HFFc6 (cell line): ENCODE measurements around the gene ADAMTS10. TPM values are rescaled to one million over a fixed set of nuclear protein-coding genes. Genes with fewer than 3 reads are reported as not detected.

Experiments
- DNase-seq: peaks from one replicate; pipeline ENCODE4 v3.0.0-alpha.2; 2018
- H3K27ac Mint-ChIP-seq: 2 replicates; pipeline ENCODE4 v1.8.0; 2020; ENCODE audit warnings: mild to moderate bottlenecking, mixed read lengths
- H3K27me3 Mint-ChIP-seq: 2 replicates; pipeline ENCODE4 v1.8.0; 2021; ENCODE audit warnings: mild to moderate bottlenecking, moderate library complexity, mixed read lengths; ENCODE audit not compliant: insufficient read depth
- H3K36me3 Mint-ChIP-seq: 2 replicates; pipeline ENCODE4 v1.8.0; 2021; ENCODE audit warnings: low read depth, mixed read lengths
- H3K4me1 Mint-ChIP-seq: 2 replicates; pipeline ENCODE4 v1.8.0; 2020; ENCODE audit warnings: low read depth, mixed read lengths
- H3K4me3 Mint-ChIP-seq: 2 replicates; pipeline ENCODE4 v1.8.0; 2020; ENCODE audit warnings: mild to moderate bottlenecking, moderate library complexity, mixed read lengths
- H3K9me3 Mint-ChIP-seq: 2 replicates; pipeline ENCODE4 v1.8.0; 2020; ENCODE audit warnings: mild to moderate bottlenecking, mixed read lengths
- CTCF ChIP-seq: fragments of 200-600 bp; sonication (generic); IDR thresholded peaks from 2 replicates; pipeline ENCODE4 v1.5.0; 2021; ENCODE audit warnings: antibody characterized with exemption, mild to moderate bottlenecking
- total RNA-seq, 6 experiments: library from RNA; stranded (reverse); fragmentation: NEBNext Ultra II Directional; extraction: Animal tissue kit (Norgen Biotek cat#: 25700); gene quantifications; 2 replicates in 1 of 6; 3 replicates in 5 of 6; pipeline ENCODE4 v1.2.3, GENCODE V29; 2021

ADAMTS10 gene
- total RNA-seq, 6 experiments from 2014 or later = 0.78 to 2.1 (median 1.5) TPM

DNA sequence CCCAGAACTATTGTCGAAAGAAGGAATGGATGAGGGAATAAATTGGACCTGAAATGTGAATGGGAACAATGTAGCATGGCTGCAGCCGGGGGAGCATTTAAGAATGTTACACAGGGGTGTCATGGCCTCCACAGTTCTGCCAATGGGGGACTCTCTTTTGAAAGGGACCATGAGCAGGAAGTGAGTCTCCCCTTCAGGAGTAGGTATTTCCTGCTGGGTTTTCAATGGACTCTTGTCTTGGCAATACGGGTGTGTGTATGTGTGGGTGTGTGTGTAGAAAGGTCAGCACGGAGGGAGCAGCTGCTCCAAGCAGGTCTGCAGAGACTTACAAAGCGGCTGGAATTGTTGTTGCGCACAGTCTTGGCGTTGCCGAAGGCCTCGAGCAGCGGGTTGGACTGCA is 57.7 kb downstream of the ADAMTS10 start:
- Mint-ChIP-seq H3K36me3 (no peaks in the 10 kb centered on the region), H3K4me1 (no peaks in the 10 kb centered on the region), H3K27me3 (peaks cover 1% of the 10 kb centered on the region; the same call in 1 of the 2 replicates), H3K9me3 (no peaks in the 10 kb centered on the region), H3K27ac (no peak overlapping the region), H3K4me3 (no peak overlapping the region)
- TF ChIP-seq CTCF = no peak
- peak; percentile 10 for DNase-seq

GRCh38 chr19:8550070-8550469 is 60.4 kb downstream of the ADAMTS10 start:
- no peak for DNase-seq
- H3K4me3 Mint-ChIP-seq = no peak overlapping the region
- no peaks in the 10 kb centered on the region for H3K4me1 Mint-ChIP-seq
- no peak overlapping the region for H3K27ac Mint-ChIP-seq
- H3K36me3 Mint-ChIP-seq = no peaks in the 10 kb centered on the region
- TF ChIP-seq CTCF = no peak
- no peaks in the 10 kb centered on the region; the same call in 1 of the 2 replicates for H3K27me3 Mint-ChIP-seq
- no peaks in the 10 kb centered on the region for H3K9me3 Mint-ChIP-seq

DNA sequence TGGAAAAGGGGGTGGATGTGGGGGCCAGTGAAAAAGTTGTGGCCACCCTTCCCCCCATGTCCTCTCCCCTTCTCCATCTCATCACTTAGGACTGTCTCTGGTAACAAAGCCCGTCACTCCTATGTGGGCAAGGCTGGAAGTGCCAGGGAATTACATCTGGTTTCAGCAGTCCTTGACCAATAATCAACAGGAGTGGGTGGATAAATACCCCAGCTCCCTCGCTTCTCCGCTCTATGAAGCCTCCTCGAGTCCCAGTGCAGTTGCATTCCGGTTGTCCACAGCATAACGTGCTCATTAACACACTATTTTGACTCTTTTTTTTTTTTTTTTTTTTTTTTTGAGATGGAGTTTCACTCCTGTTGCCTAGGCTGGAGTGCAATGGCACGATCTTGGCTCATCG is 64.8 kb downstream of the ADAMTS10 start:
- Mint-ChIP-seq H3K27ac (no peak overlapping the region), H3K27me3 (no peaks in the 10 kb centered on the region), H3K9me3 (no peaks in the 10 kb centered on the region), H3K4me3 (no peak overlapping the region), H3K4me1 (no peaks in the 10 kb centered on the region), H3K36me3 (no peaks in the 10 kb centered on the region)
- DNase-seq = no peak
- TF ChIP-seq CTCF = no peak

- Mint-ChIP-seq H3K27ac (no peak overlapping the region), H3K4me1 (no peaks in the 10 kb centered on the region), H3K9me3 (no peaks in the 10 kb centered on the region), H3K36me3 (no peaks in the 10 kb centered on the region), H3K27me3 (no peaks in the 10 kb centered on the region), H3K4me3 (no peak overlapping the region)
- TF ChIP-seq CTCF = no peak
- no peak for DNase-seq
Measured at GRCh38 chr19:8544168-8544567, 66.3 kb downstream of the ADAMTS10 start.

DNA sequence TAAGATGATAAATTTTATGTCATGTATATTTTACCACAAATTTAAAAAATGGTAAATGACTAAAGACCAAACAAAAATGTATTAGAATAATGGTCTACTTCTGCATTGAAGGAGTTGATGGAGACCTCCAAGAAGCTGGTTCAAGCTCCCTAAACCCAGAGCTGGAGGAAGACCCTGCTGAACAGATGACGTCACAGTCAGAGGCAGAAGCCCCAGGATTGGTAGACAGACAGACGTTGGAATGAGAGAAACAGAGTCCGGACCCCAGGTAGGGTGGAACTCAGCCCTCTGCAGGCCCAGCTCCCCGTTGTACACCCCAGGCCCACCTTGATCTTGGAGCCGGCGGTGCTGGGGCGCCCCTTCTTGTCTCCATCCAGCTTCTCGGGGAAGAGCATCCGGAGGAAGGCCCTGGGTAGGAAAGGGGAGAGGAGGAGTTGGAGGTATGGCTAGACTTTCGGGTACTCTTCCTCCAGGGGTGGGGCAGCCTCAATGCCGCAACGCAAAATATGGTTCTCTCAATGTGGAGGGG is 70.8 kb downstream of the ADAMTS10 start:
- no peaks in the 10 kb centered on the region for H3K4me1 Mint-ChIP-seq
- DNase-seq = no peak
- H3K9me3 Mint-ChIP-seq = no peaks in the 10 kb centered on the region
- peaks cover 2% of the 10 kb centered on the region; the same call in 1 of the 2 replicates for H3K27me3 Mint-ChIP-seq
- TF ChIP-seq CTCF = no peak
- no peak overlapping the region for H3K4me3 Mint-ChIP-seq
- H3K36me3 Mint-ChIP-seq = no peaks in the 10 kb centered on the region
- H3K27ac Mint-ChIP-seq = no peak overlapping the region

- Mint-ChIP-seq H3K4me1 (no peaks in the 10 kb centered on the region), H3K36me3 (no peaks in the 10 kb centered on the region), H3K27me3 (peaks cover 2% of the 10 kb centered on the region; the same call in 1 of the 2 replicates), H3K4me3 (no peak overlapping the region), H3K27ac (no peak overlapping the region), H3K9me3 (no peaks in the 10 kb centered on the region)
- DNase-seq = no peak
- no peak for TF ChIP-seq CTCF
Measured at GRCh38 chr19:8537099-8537498, 73.4 kb downstream of the ADAMTS10 start.
